SU-DHL-6 (cell line): ENCODE data around the gene TP53TG5.

ENCODE experiments used
- H2AFZ ChIP-seq: fragments of 200-600 bp; sonication (generic); 2 replicates; pipeline ENCODE4 v1.6.1; 2014; ENCODE audit warnings: low read depth, mild to moderate bottlenecking, moderate library complexity, mixed read lengths, antibody characterized with exemption, low read length; ENCODE audit not compliant: severe bottlenecking
- H3F3A ChIP-seq: fragments of 200-600 bp; shearing (Covaris generic); 2 replicates; pipeline ENCODE4 v1.6.0; 2016; ENCODE audit warnings: antibody characterized with exemption, mild to moderate bottlenecking; ENCODE audit not compliant: insufficient read depth
- H3K27ac ChIP-seq: fragments of 200-600 bp; sonication (generic); 2 replicates; pipeline ENCODE4 v1.5.1; 2016; ENCODE audit warnings: low read depth, mild to moderate bottlenecking, low read length, moderate library complexity, mixed read lengths
- H3K27me3 ChIP-seq: fragments of 200-600 bp; sonication (generic), shearing (Covaris generic); 2 replicates; pipeline ENCODE4 v1.6.0; 2014; ENCODE audit warnings: mild to moderate bottlenecking, low read length
- H3K36me3 ChIP-seq: fragments of 200-600 bp; sonication (generic); 2 replicates; pipeline ENCODE4 v1.6.1; 2014; ENCODE audit warnings: mild to moderate bottlenecking, low read length, mixed read lengths
- H3K4me2 ChIP-seq: fragments of 300-600, 200-600 bp; shearing (Covaris generic), sonication (generic); 2 replicates; pipeline ENCODE4 v1.6.0; 2014; ENCODE audit warnings: low read length, low read depth, mild to moderate bottlenecking; ENCODE audit not compliant: poor library complexity, severe bottlenecking
- H3K4me3 ChIP-seq: fragments of 200-600 bp; sonication (generic); 2 replicates; pipeline ENCODE4 v1.5.1; 2014; ENCODE audit warnings: antibody characterized with exemption, low read length, mild to moderate bottlenecking, mixed read lengths; ENCODE audit not compliant: insufficient read depth, poor library complexity, severe bottlenecking
- H3K79me2 ChIP-seq: fragments of 200-600 bp; sonication (generic); 2 replicates; pipeline ENCODE4 v1.6.1; 2014; ENCODE audit warnings: mild to moderate bottlenecking, low read length, moderate library complexity; ENCODE audit not compliant: insufficient read depth
- H3K9ac ChIP-seq: fragments of 200-600 bp; sonication (generic); 2 replicates; pipeline ENCODE4 v1.7.0; 2014; ENCODE audit warnings: mild to moderate bottlenecking, low read length
- H3K9me2 ChIP-seq: fragments of 200-600 bp; sonication (generic); replicated peaks from 2 replicates; pipeline ENCODE4 v1.6.1; 2014; ENCODE audit warnings: low read length; ENCODE audit not compliant: insufficient read depth
- H3K9me3 ChIP-seq: fragments of 200-600 bp; sonication (generic); 2 replicates; pipeline ENCODE4 v1.6.1; 2014; ENCODE audit warnings: low read length, mixed read lengths; ENCODE audit not compliant: insufficient read depth
- H4K20me1 ChIP-seq: fragments of 200-600 bp; sonication (generic); 2 replicates; pipeline ENCODE4 v1.6.1; 2014; ENCODE audit warnings: low read depth, mild to moderate bottlenecking, antibody characterized with exemption, low read length, moderate library complexity, mixed read lengths
- CTCF ChIP-seq: fragments of 200-600 bp; sonication (generic); IDR thresholded peaks from one replicate; pipeline ENCODE4 v1.5.1; 2017; ENCODE audit warnings: antibody characterized with exemption, mild to moderate bottlenecking, low read length, moderate library complexity; ENCODE audit not compliant: insufficient read depth, poor library complexity, severe bottlenecking
- EZH2phosphoT487 ChIP-seq: fragments of 200-600 bp; sonication (generic), shearing (Covaris generic); conservative IDR thresholded peaks from 2 replicates; pipeline ENCODE4 v1.6.1; 2018; ENCODE audit warnings: mild to moderate bottlenecking, antibody characterized with exemption, low read length, moderate library complexity, mixed read lengths

Gene TP53TG5

GRCh38 chr20:45409521-45410272 is 31.6 kb upstream of the TP53TG5 start:
- H3K4me2 ChIP-seq: no peak overlapping the region
- no peaks in the 10 kb centered on the region for H3K79me2 ChIP-seq
- H3K27me3 ChIP-seq: no peaks in the 10 kb centered on the region; the same call in 1 of the 2 replicates
- no peak overlapping the region for H3K4me3 ChIP-seq
- no peak overlapping the region for H3K27ac ChIP-seq
- peaks cover 1% of the 10 kb centered on the region; the same call in 1 of the 2 replicates for H3F3A ChIP-seq
- no peak overlapping the region for H3K9ac ChIP-seq
- H4K20me1 ChIP-seq: no peaks in the 10 kb centered on the region
- H2AFZ ChIP-seq: no peak overlapping the region
- H3K9me3 ChIP-seq: no peaks in the 10 kb centered on the region
- H3K9me2 ChIP-seq: no peaks in the 10 kb centered on the region
- no peaks in the 10 kb centered on the region for H3K36me3 ChIP-seq
- no peak for TF ChIP-seq EZH2phosphoT487
- TF ChIP-seq CTCF: no peak

- Histone ChIP-seq H2AFZ (no peak overlapping the region), H3K27ac (no peak overlapping the region), H3F3A (no peaks in the 10 kb centered on the region), H3K27me3 (no peaks in the 10 kb centered on the region; the same call in 1 of the 2 replicates), H3K9me3 (no peaks in the 10 kb centered on the region), H3K4me2 (no peak overlapping the region), H3K9ac (no peak overlapping the region), H3K79me2 (no peaks in the 10 kb centered on the region), H3K36me3 (no peaks in the 10 kb centered on the region), H3K9me2 (no peaks in the 10 kb centered on the region), H4K20me1 (no peaks in the 10 kb centered on the region), H3K4me3 (no peak overlapping the region)
- TF ChIP-seq EZH2phosphoT487 (no peak), CTCF (no peak)
Observed at GRCh38 chr20:45408646-45409213, 30.6 kb upstream of the TP53TG5 start.

GRCh38 chr20:45407783-45408645 is 29.9 kb upstream of the TP53TG5 start, which contains the start of gene DBNDD2:
Gene DBNDD2, plus strand, starts transcription at chr20:45408289. Its CDS starts 179 bp downstream, at chr20:45408468.
- H3K27me3 ChIP-seq: no peaks in the 10 kb centered on the region; the same call in 1 of the 2 replicates
- no peaks in the 10 kb centered on the region for H3K9me2 ChIP-seq
- no peak within 1 kb of the TSS for H2AFZ ChIP-seq
- TF ChIP-seq EZH2phosphoT487 (no peak), CTCF (no peak)
- H3K27ac ChIP-seq: no peak within 1 kb of the TSS
- no peaks in the 10 kb centered on the region for H3K36me3 ChIP-seq
- no peaks in the 10 kb centered on the region for H3F3A ChIP-seq
- no peaks in the 10 kb centered on the region for H4K20me1 ChIP-seq
- H3K4me2 ChIP-seq: no peak within 1 kb of the TSS
- H3K9ac ChIP-seq: no peak within 1 kb of the TSS
- no peaks in the 10 kb centered on the region for H3K79me2 ChIP-seq
- H3K9me3 ChIP-seq: no peaks in the 10 kb centered on the region
- H3K4me3 ChIP-seq: no peak within 1 kb of the TSS
